ENCODE measurements around the gene TMOD3.
"Not testable (repeated sequence)": the region's sequence is repeated elsewhere in the genome, so short reads cannot be mapped to it uniquely, and the experiment has no call there.

TMOD3 gene

GRCh38 chr15:51829376-51830275, at the start of gene TMOD3:
Gene TMOD3, plus strand, starts transcription at chr15:51829653. Its CDS starts 33,232 bp downstream, at chr15:51862885.
- H3K27ac ChIP-seq: peak within 1 kb of the TSS; percentile 90
- TF ChIP-seq ZFX (IDR thresholded peaks at IDR 0.05) (peak; percentile 54), CTCF (conservative IDR thresholded peaks at IDR 0.05) (0 out of 2 replicates have a peak, but pooled peaks have one; percentile 3)

GRCh38 chr15:51780636-51781035, 48.8 kb upstream of the TMOD3 start:
- no peak overlapping the region for H3K27ac ChIP-seq
- TF ChIP-seq CTCF (conservative IDR thresholded peaks at IDR 0.05) (no peak), ZFX (IDR thresholded peaks at IDR 0.05) (no peak)

GRCh38 chr15:51781506-51781905, 47.9 kb upstream of the TMOD3 start:
- no peak for TF ChIP-seq CTCF (conservative IDR thresholded peaks at IDR 0.05)
- no peak for TF ChIP-seq ZFX (IDR thresholded peaks at IDR 0.05)
- H3K27ac ChIP-seq: no peak overlapping the region

- no peak overlapping the region for H3K27ac ChIP-seq
- TF ChIP-seq ZFX (IDR thresholded peaks at IDR 0.05) (no peak), CTCF (conservative IDR thresholded peaks at IDR 0.05) (peak; percentile 57)
Observed at GRCh38 chr15:51782357-51782896, 47.0 kb upstream of the TMOD3 start.

GRCh38 chr15:51783967-51784366, 45.5 kb upstream of the TMOD3 start:
- no peak overlapping the region for H3K27ac ChIP-seq
- no peak for TF ChIP-seq CTCF (conservative IDR thresholded peaks at IDR 0.05)

- not testable (repeated sequence) for H3K27ac ChIP-seq
Observed at GRCh38 chr15:51787130-51787529, 42.3 kb upstream of the TMOD3 start.

GRCh38 chr15:51792474-51792873, 37.0 kb upstream of the TMOD3 start:
- not testable (repeated sequence) for H3K27ac ChIP-seq

- no peak for TF ChIP-seq ZFX (IDR thresholded peaks at IDR 0.05)
- no peak for TF ChIP-seq CTCF (conservative IDR thresholded peaks at IDR 0.05)
- H3K27ac ChIP-seq: no peak overlapping the region; the same call in 1 of the 2 replicates
Observed at GRCh38 chr15:51793521-51794305, 35.7 kb upstream of the TMOD3 start.
